SK-N-SH (cell line): ENCODE results near the gene CTTNBP2NL.

Experiments used
- CTCF ChIP-seq: fragments of 200-600 bp; sonication (generic); IDR thresholded peaks from 2 replicates; pipeline ENCODE4 v1.6.1; 2017; ENCODE audit warnings: antibody characterized with exemption, mild to moderate bottlenecking, moderate library complexity
- RXRA ChIP-seq: IDR thresholded peaks from 2 replicates; pipeline ENCODE4 v1.4.0; 2012; ENCODE audit warnings: low read depth, mild to moderate bottlenecking, borderline replicate concordance
- TAF1 ChIP-seq: IDR thresholded peaks from 2 replicates; pipeline ENCODE4 v1.6.1; 2012; ENCODE audit warnings: low read depth, mild to moderate bottlenecking, low read length, moderate library complexity, borderline replicate concordance

- TF ChIP-seq RXRA, result no peak
- no peak for TF ChIP-seq CTCF
- TF ChIP-seq TAF1, result no peak
Measured at GRCh38 chr1:112418099-112418892, 22.3 kb downstream of the CTTNBP2NL start.
